Esophagus muscularis mucosa (tissue), 4 donors: ENCODE measurements around the gene ITLN2.

ENCODE experiments used
- EP300 ChIP-seq: sonication (generic); formaldehyde crosslinking; IDR thresholded peaks from one replicate; pipeline ENCODE4 v1.6.1; 2017; ENCODE audit warnings: antibody characterized with exemption
- POLR2AphosphoS5 ChIP-seq, 2 donors: sonication (generic); formaldehyde crosslinking; IDR thresholded peaks; one replicate each; pipeline ENCODE4 v1.6.1; 2017; ENCODE audit warnings: antibody characterized with exemption in 2 of 2
- TF ChIP-seq, protein P1 (sequence below), 3 experiments: fragments of 200-600 bp in 2 of 3; fragments of 450-650 bp in 1 of 3; sonication (generic) in 2 of 3; IDR thresholded peaks; one replicate each; pipeline ENCODE4 v1.5.1; 2017 to 2019; ENCODE audit warnings: antibody characterized with exemption in 3 of 3, mild to moderate bottlenecking in 2 of 3, moderate library complexity in 1 of 3

- TF ChIP-seq, protein P1, sequence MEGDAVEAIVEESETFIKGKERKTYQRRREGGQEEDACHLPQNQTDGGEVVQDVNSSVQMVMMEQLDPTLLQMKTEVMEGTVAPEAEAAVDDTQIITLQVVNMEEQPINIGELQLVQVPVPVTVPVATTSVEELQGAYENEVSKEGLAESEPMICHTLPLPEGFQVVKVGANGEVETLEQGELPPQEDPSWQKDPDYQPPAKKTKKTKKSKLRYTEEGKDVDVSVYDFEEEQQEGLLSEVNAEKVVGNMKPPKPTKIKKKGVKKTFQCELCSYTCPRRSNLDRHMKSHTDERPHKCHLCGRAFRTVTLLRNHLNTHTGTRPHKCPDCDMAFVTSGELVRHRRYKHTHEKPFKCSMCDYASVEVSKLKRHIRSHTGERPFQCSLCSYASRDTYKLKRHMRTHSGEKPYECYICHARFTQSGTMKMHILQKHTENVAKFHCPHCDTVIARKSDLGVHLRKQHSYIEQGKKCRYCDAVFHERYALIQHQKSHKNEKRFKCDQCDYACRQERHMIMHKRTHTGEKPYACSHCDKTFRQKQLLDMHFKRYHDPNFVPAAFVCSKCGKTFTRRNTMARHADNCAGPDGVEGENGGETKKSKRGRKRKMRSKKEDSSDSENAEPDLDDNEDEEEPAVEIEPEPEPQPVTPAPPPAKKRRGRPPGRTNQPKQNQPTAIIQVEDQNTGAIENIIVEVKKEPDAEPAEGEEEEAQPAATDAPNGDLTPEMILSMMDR (IDR thresholded peaks at IDR 0.05) = no peak
- TF ChIP-seq EP300 (no peak), POLR2AphosphoS5 (IDR thresholded peaks at IDR 0.05) (no peak)
Measured at GRCh38 chr1:160985723-160986122, 31.1 kb upstream of the ITLN2 start.
